ENCODE data around the gene TMEM54.

DNA sequence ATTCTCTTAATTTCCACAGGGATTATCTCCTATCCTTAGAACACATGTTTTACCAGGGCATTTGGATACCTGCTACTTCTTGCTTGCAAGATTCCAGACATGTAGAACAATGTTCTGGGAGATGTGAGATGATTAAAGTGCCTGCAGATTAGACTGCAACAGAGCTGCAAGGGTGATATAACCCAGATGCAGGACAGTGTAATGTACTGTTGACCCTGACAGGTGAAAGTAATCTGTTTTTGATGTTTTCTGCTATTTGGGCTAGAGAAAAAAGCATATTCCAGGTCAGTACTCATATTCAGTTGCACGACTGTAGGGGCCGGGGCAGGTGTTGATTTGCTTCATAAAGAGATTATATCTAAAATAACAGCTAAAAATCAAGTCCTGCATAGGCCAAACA lies 27.1 kb upstream of the TMEM54 start:
- TF ChIP-seq IKZF1 (conservative IDR thresholded peaks at IDR 0.05) (no peak), CBX5 (IDR thresholded peaks at IDR 0.05; ENCODE audit: low read depth) (no peak), CREB1 (IDR thresholded peaks at IDR 0.05; ENCODE audit: low read depth) (no peak), EZH2 (IDR thresholded peaks at IDR 0.05; ENCODE audit: borderline replicate concordance, control insufficient read depth, low read depth, low read length) (no peak)
- TF ChIP-seq, protein P1, sequence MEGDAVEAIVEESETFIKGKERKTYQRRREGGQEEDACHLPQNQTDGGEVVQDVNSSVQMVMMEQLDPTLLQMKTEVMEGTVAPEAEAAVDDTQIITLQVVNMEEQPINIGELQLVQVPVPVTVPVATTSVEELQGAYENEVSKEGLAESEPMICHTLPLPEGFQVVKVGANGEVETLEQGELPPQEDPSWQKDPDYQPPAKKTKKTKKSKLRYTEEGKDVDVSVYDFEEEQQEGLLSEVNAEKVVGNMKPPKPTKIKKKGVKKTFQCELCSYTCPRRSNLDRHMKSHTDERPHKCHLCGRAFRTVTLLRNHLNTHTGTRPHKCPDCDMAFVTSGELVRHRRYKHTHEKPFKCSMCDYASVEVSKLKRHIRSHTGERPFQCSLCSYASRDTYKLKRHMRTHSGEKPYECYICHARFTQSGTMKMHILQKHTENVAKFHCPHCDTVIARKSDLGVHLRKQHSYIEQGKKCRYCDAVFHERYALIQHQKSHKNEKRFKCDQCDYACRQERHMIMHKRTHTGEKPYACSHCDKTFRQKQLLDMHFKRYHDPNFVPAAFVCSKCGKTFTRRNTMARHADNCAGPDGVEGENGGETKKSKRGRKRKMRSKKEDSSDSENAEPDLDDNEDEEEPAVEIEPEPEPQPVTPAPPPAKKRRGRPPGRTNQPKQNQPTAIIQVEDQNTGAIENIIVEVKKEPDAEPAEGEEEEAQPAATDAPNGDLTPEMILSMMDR (IDR thresholded peaks at IDR 0.05 in 2 of 3, conservative IDR thresholded peaks at IDR 0.05 in 1 of 3; ENCODE audit: control insufficient read depth in 2 of 3, extremely low read depth in 1 of 3, insufficient read depth in 1 of 3, low read depth in 3 of 3, low read length in 3 of 3): no peak
- TF ChIP-seq, protein P2, sequence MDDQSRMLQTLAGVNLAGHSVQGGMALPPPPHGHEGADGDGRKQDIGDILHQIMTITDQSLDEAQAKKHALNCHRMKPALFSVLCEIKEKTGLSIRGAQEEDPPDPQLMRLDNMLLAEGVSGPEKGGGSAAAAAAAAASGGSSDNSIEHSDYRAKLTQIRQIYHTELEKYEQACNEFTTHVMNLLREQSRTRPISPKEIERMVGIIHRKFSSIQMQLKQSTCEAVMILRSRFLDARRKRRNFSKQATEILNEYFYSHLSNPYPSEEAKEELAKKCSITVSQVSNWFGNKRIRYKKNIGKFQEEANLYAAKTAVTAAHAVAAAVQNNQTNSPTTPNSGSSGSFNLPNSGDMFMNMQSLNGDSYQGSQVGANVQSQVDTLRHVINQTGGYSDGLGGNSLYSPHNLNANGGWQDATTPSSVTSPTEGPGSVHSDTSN (IDR thresholded peaks at IDR 0.05; ENCODE audit: insufficient replicate concordance, low read depth, low read length): no peak

Measured in GM12878 (cell line).